HUES64 (cell line): Measurements from ENCODE around the gene TERT.
"Not testable (repeated sequence)": the region's sequence is repeated elsewhere in the genome, so short reads cannot be mapped to it uniquely, and the experiment has no call there.

Source experiments
- H3K27ac ChIP-seq: 2 replicates; pipeline ENCODE4 v1.7.0; 2013; ENCODE audit warnings: low read depth, low read length, inconsistent platforms
- H3K27me3 ChIP-seq: 2 replicates; pipeline ENCODE4 v1.6.1; 2013; ENCODE audit warnings: mild to moderate bottlenecking, low read length; ENCODE audit not compliant: insufficient read depth
- H3K36me3 ChIP-seq: 2 replicates; pipeline ENCODE4 v1.6.1; 2013; ENCODE audit warnings: mild to moderate bottlenecking, low read length; ENCODE audit not compliant: insufficient read depth
- H3K4me1 ChIP-seq: 2 replicates; pipeline ENCODE4 v1.6.1; 2013; ENCODE audit warnings: mild to moderate bottlenecking, low read length, moderate library complexity; ENCODE audit not compliant: insufficient read depth
- H3K4me3 ChIP-seq: 2 replicates; pipeline ENCODE4 v1.5.1; 2013; ENCODE audit warnings: mild to moderate bottlenecking, low read length, moderate library complexity
- H3K9ac ChIP-seq: 2 replicates; pipeline ENCODE4 v1.6.1; 2013; ENCODE audit warnings: mild to moderate bottlenecking, low read depth, low read length
- H3K9me3 ChIP-seq: 2 replicates; pipeline ENCODE4 v1.6.1; 2013; ENCODE audit warnings: low read depth, low read length; ENCODE audit not compliant: insufficient read depth
- WGBS: fragments of 150-250, 120-280 bp; methylation state at CpG from one replicate; pipeline ENCODE4 v1.1.7; 2013; ENCODE audit warnings: missing lambda C conversion rate; 5-methylcytosine and 5-hydroxymethylcytosine counted together

The TERT gene

GRCh38 chr5:1280177-1281037, 14.5 kb downstream of the TERT start:
- Histone ChIP-seq H3K9ac (no peak overlapping the region), H3K4me3 (no peak overlapping the region), H3K36me3 (peaks cover 19% of the 10 kb centered on the region), H3K27me3 (no peaks in the 10 kb centered on the region), H3K9me3 (no peaks in the 10 kb centered on the region), H3K27ac (no peak overlapping the region), H3K4me1 (no peaks in the 10 kb centered on the region)
- 93% methylated on average over 32 of the region's 32 CpGs for whole genome bisulfite sequencing

DNA sequence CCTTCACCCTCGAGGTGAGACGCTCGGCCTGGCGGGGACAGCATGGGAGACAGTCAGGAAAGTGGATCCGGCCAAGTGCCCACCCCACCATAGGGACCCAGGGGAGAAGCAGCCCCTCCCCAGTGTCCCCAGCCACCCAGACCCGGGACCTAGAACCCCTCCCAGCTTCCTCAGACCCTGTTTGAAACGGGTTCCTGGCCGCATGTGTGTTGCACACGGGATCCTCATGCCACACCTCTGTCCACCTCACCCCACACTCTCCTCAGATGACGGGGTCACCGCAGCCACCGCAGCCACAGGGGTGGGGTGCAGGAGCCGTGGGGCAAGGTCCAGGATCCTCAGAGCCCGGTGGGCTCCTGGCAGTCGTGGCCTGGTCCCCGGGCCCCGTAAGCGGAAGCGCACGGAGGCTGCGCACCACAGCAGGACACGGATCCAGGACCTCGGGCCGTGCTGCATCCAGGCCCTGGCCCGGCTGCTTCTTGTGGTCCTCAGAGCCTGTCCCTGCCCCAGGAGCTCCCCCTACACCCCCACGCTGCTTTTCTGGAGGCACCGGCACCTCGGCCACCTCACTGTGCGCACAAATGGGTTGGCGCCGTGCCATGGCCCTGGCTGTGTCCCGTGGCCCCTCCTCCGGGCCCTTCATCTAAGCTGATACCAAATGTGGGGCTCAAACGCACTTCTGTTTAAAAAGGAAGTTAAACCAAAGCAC, 15.3 kb downstream of the TERT start:
- Histone ChIP-seq H3K27ac (no peak overlapping the region), H3K4me1 (no peaks in the 10 kb centered on the region), H3K27me3 (no peaks in the 10 kb centered on the region), H3K9me3 (no peaks in the 10 kb centered on the region), H3K9ac (no peak overlapping the region), H3K36me3 (peaks cover 19% of the 10 kb centered on the region), H3K4me3 (no peak overlapping the region)
- WGBS, result 96% methylated on average over 34 of the region's 34 CpGs

DNA sequence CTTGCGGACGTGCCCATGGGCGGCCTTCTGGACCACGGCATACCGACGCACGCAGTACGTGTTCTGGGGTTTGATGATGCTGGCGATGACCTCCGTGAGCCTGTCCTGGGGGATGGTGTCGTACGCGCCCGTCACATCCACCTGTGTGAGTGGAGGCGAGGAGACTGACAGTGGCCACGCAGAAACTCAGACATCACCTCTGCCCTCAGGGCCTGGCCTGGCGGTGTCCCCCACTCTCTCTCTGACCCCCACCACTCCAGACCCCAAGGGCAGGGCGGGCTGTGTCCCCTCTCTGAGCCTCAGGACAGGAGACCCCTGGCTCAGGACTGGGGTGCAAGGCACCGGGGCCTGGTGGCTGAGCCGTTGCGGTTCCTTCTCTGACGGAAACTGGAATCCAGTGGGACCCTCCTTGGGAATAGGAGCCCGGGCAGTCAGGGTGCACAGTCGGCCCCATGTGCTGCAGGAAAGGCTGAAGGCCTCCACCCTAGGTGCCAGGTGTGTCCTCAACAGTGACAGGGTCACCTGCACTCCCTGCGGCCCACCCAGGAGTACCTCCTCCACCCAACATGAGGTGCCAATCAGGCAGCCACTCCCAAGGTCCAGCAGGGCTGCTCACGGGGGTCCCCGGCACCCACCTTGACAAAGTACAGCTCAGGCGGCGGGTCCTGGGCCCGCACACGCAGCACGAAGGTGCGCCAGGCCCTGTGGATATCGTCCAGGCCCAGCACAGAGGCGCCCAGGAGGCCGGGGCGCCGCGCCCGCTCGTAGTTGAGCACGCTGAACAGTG, 16.0 kb downstream of the TERT start:
- WGBS, result 97% methylated on average over 42 of the region's 42 CpGs
- Histone ChIP-seq H3K9ac (no peak overlapping the region), H3K27ac (no peak overlapping the region), H3K36me3 (peaks cover 20% of the 10 kb centered on the region), H3K4me1 (no peaks in the 10 kb centered on the region), H3K27me3 (no peaks in the 10 kb centered on the region), H3K4me3 (no peak overlapping the region), H3K9me3 (no peaks in the 10 kb centered on the region)

DNA sequence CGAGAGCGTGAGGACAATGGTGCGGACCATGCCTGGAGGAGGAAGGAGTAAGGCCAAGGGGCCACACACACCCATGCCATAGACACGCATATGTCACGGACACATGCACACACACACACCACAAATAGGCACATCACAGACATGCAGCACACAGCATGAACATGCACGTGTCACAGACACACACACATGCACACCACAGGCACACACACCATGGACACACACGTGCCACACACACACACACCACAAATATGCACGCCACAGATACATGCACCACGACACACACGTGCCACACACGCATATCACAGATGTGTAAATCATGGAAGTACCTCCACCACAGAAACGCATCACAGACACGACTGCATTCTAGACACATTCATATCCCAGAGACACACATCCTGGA, 16.7 kb downstream of the TERT start:
- no peak overlapping the region for H3K4me3 ChIP-seq
- H3K27ac ChIP-seq, result no peak overlapping the region
- WGBS, result 94% methylated on average over 13 of the region's 13 CpGs
- H3K9ac ChIP-seq, result no peak overlapping the region
- no peaks in the 10 kb centered on the region for H3K27me3 ChIP-seq
- H3K9me3 ChIP-seq, result no peaks in the 10 kb centered on the region
- H3K36me3 ChIP-seq, result peaks cover 20% of the 10 kb centered on the region
- H3K4me1 ChIP-seq, result no peaks in the 10 kb centered on the region

DNA sequence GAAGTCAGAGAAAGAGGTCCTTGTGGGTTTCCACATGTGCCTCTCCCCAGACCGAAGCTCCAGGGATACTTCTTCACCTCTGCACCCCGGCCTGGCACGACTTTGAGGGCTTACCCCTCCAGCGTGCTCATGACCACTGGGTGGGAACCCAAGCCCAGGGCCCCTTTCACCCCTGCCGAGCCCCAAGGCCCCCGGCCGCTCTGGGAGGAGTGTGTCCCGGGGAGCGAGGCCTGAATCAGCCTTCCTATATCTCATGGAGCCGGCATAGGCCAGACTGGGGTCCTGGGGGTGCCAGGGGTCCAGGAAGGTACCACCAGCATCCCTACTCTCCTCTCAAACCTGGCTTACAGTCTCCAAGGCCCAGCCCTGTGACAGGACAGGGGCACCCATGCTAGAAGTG, 17.1 kb downstream of the TERT start:
- no peak overlapping the region for H3K27ac ChIP-seq
- peaks cover 20% of the 10 kb centered on the region for H3K36me3 ChIP-seq
- no peaks in the 10 kb centered on the region for H3K4me1 ChIP-seq
- no peaks in the 10 kb centered on the region for H3K9me3 ChIP-seq
- H3K27me3 ChIP-seq, result no peaks in the 10 kb centered on the region
- no peak overlapping the region for H3K9ac ChIP-seq
- H3K4me3 ChIP-seq, result no peak overlapping the region
- WGBS, result 94% methylated on average over 10 of the region's 10 CpGs

- Histone ChIP-seq H3K27ac (no peak overlapping the region), H3K4me1 (no peaks in the 10 kb centered on the region), H3K9me3 (no peaks in the 10 kb centered on the region), H3K36me3 (peaks cover 20% of the 10 kb centered on the region), H3K27me3 (no peaks in the 10 kb centered on the region), H3K4me3 (no peak overlapping the region), H3K9ac (no peak overlapping the region)
- WGBS, result 96% methylated on average over 21 of the region's 21 CpGs
Measured at GRCh38 chr5:1277331-1277730, 17.5 kb downstream of the TERT start.

GRCh38 chr5:1276930-1277329, 17.9 kb downstream of the TERT start:
- WGBS, result 93% methylated on average over 20 of the region's 20 CpGs
- Histone ChIP-seq H3K27ac (no peak overlapping the region), H3K36me3 (peaks cover 20% of the 10 kb centered on the region)

DNA sequence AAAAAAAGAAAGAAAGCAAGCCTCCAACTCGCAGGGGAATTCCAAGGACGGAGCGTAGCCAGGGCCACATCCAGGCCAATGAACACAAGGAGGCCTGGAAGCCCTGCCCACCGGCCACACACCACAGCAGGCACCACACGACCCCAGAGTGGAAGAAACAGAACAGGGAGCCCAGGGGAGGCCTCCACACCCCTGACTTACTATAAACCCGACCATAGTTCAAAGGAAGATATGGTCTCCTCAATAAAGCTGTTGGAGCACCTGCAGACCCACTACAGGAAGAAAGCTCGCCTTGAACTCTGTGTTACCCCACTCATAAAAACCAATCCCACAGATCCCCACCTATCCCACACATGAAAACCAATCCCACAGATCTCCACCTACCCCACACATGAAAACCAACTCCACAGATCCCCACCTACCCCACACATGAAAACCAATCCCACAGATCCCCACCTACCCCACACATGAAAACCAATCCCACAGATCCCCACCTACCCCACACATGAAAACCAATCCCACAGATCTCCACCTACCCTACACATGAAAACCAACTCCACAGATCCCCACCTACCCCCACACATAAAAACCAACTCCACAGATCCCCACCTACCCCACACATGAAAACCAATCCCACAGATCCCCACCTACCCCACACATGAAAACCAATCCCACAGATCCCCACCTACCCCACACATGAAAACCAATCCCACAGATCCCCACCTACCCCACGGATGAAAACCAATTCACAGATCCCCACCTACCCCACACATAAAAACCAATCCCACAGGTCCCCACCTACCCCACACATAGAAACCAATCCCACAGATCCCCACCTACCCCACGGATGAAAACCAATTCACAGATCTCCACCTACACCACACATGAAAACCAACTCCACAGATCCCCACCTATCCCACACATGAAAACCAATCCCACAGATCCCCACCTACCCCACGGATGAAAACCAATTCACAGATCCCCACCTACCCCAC, 19.2 kb downstream of the TERT start:
- WGBS, result 89% methylated on average over 10 of the region's 10 CpGs
- H3K9ac ChIP-seq, H3K4me1 ChIP-seq, H3K4me3 ChIP-seq, H3K27ac ChIP-seq, H3K27me3 ChIP-seq, H3K9me3 ChIP-seq: not testable (repeated sequence)
- H3K36me3 ChIP-seq, result peaks cover 27% of the 10 kb centered on the region

More at GRCh38 chr5:1276930-1277329, 17.9 kb downstream of the TERT start:
- Histone ChIP-seq H3K27me3 (no peaks in the 10 kb centered on the region), H3K9me3 (no peaks in the 10 kb centered on the region), H3K4me3 (no peak overlapping the region), H3K4me1 (no peaks in the 10 kb centered on the region), H3K9ac (no peak overlapping the region)

GRCh38 chr5:1274471-1274870, 20.4 kb downstream of the TERT start:
- no peaks in the 10 kb centered on the region for H3K9me3 ChIP-seq
- H3K27me3 ChIP-seq, result no peaks in the 10 kb centered on the region
- H3K36me3 ChIP-seq, result peaks cover 34% of the 10 kb centered on the region
- no peaks in the 10 kb centered on the region for H3K4me1 ChIP-seq
- WGBS, result 93% methylated on average over 16 of the region's 16 CpGs
- H3K4me3 ChIP-seq, result no peak overlapping the region
- H3K27ac ChIP-seq, result no peak overlapping the region
- no peak overlapping the region for H3K9ac ChIP-seq

DNA sequence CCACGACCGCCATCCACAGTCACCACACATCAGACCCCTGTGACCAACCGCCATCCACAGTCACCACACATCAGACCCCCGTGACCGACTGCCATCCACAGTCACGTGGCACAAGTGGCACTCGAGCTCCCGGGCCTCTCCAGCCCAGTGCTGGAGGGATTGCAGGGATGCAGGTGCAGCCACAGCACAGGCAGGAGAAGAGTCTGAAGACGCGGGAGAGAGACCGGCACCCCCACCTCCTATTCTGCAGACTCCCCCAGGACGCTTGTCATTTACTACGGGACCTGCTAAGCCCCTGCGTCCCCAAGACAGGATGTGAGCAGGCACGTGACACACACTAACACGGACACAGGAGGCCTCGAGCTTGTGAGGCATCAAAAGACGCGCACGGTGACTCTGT, 21.1 kb downstream of the TERT start:
- Histone ChIP-seq H3K36me3 (peaks cover 31% of the 10 kb centered on the region), H3K4me1 (no peaks in the 10 kb centered on the region), H3K27me3 (no peaks in the 10 kb centered on the region), H3K9ac (no peak overlapping the region), H3K27ac (no peak overlapping the region), H3K4me3 (no peak overlapping the region), H3K9me3 (no peaks in the 10 kb centered on the region)
- WGBS, result 96% methylated on average over 20 of the region's 20 CpGs
